Cerebellar nuclear complex (tissue), 1 donor: Measurements from ENCODE around the gene SGTA.
A peak's percentile ranks its signal among the peaks of the same experiment; 100 is the strongest.
"Not testable (repeated sequence)": the region's sequence is repeated elsewhere in the genome, so short reads cannot be mapped to it uniquely, and the experiment has no call there.

Experiments
- DNase-seq, 2 experiments: peaks; one replicate each; lab custom pipeline; 2025; lab: John Stamatoyannopoulos, UW

SGTA gene

DNA sequence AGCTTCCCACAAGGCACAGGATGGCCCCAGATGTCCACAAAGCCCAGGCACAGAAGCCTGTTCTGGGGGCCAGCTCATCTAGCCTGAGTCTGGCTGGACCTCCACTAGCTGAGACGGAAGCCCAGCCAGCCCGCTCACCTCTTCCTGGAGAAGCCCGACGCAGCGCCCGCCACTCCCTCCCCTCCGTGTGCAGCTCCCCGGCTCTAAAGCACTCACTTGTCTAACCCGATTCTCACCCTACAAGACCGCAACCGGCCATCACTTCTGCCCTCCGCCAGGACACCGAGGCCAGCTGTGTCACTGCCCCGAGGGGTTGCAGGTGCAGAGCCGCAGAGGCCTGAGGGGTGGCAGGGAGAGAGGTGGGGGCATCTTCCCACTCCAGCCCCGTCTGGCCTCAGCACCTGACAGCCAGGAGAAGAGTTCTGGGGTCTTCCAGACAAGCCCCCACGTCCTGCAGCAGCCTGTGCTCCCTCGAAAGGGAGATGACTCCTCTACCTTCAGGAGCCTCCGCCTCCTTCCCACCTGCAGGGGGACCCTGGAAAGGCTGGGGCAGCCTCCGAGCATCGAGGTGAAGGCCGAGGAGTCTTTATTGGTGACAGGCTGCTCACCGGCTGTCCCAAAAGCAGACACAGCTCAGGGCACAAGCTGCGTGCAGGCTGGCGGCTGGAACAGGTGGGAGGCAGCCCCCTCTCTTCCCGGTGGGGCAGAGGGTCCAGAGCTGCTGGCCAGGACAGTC is 56.0 kb downstream of the SGTA start:
- DNase-seq, result no peak

DNA sequence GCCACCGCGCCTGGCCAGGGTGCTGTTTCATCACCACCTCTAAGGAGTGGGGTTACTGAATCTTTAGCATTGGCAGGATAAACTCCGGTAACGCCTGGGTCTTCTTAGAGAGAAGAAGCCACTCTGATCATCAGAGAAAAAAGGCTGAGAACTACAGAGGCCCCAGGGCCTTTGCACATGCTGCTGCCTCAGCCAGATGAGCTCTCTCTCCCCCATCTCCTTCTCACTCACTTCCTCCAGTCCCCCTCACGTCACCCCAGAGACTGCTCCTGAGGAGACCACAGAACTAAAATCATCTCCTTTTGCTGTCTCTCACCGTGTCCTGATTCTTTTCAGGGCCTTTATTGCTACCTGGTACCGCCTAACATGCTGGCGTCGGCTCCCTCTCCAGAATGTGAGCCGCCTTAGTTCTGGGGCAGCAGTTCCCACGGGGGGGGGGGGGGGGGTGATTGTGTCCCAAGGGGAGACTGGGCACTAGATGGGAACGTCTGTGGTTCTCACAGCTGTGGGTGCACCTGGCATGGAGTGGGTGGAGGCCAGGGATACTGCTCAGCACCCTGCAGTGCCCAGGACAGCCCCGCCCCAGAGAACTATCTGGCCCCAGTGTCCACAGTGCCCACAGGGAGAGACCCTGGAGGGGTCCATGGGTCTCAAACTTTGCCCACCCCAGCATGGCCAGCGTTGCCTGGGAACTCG is 56.8 kb downstream of the SGTA start:
- no peak for DNase-seq

DNA sequence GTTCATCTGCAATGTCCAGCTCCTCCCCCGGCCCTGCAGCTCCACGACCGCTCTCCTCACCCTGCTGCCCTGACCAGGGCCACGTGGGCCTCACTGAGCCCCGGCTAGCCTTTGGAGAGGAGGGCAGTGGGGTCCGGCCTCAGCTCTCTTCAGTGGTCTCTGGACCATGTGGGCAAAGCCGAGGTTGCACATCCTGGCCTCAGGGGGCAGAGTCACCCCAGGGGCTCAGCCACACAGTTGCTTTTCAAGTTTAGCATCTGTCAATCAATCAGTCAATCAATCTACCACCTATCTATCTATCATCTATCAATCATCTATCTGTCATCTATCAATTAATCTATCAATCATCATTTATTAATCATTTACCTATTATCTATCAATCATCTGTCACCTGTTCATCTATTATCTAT is 58.9 kb downstream of the SGTA start:
- no peak for DNase-seq

DNA sequence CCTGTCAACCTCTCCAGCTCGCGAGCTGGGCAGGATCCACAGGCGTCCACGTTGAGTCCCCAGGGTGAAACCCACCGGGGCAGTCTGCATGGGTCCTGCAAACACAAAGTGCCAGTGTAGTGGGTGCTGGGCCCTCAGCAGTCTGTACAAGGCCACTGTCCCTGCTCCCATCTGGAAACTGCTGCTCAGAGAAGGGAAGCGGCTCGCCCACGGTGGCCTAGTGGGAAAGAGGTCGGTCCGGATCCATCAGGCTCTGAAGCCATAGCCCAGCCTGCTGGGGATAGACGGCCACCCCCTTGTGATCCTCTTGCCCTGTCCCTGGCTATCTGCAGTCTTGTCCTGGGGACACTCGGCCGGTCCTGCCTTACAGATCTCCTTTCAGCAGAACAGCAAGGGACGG is 59.3 kb downstream of the SGTA start:
- DNase-seq, result no peak

DNA sequence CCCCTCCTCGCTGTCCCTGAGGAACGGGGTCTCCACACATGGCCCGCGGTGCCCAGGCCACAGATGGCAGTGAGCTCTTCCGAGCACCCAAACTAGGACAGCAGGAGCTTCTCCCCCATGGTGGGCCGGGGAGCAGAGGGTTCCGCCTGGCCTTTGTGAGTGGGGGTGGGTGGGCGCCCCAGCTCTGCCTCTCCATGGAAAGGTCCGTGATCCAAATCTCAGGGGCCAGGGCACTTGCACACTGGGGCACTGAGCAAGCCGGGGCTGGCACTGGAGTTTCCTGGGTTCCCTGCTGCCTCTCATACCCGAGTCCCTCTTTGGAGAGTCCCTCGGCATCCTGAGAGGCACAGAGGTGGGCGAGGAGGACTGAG is 59.7 kb downstream of the SGTA start:
- no peak for DNase-seq

DNA sequence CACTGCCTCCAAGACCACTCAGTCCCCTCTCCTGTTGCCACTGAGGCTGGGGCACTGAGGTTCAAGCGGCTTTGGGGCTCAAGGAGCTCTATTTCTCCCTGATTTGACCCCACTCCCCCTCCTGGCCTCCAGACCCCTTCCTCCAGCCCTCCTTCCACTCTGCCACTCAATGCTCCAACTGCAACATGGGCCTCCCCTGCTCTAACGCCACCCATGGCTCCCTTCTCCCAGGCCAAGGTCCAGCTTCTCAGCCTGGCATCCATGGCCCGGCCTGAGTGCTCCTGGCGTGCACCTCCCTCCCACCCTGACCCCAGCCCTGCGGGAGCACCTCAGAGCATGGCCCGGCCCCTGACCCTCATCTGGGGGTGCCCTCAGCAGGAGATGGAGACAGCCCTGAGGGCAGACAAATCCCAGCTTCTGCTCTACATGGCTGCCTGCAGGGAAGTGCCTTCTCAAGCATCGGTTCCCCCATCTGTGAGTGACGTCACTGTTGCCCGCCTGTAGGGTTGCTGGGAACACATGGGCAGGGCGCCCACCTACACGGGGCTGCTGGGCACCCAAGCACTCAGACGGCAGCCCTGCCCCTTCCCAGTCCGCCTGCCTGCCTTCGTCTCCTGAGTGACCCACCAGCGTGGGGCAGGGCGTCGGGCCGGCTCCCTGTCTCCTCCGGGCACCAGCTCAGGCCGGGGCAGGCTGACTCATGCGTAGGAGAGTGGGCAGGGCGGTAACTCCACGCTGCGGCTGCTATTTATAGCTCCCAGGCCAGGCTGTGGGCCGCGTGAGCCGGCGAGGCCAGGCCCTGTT is 60.3 kb downstream of the SGTA start:
- peak in 1 of 2 experiments; percentile 55 for DNase-seq

DNA sequence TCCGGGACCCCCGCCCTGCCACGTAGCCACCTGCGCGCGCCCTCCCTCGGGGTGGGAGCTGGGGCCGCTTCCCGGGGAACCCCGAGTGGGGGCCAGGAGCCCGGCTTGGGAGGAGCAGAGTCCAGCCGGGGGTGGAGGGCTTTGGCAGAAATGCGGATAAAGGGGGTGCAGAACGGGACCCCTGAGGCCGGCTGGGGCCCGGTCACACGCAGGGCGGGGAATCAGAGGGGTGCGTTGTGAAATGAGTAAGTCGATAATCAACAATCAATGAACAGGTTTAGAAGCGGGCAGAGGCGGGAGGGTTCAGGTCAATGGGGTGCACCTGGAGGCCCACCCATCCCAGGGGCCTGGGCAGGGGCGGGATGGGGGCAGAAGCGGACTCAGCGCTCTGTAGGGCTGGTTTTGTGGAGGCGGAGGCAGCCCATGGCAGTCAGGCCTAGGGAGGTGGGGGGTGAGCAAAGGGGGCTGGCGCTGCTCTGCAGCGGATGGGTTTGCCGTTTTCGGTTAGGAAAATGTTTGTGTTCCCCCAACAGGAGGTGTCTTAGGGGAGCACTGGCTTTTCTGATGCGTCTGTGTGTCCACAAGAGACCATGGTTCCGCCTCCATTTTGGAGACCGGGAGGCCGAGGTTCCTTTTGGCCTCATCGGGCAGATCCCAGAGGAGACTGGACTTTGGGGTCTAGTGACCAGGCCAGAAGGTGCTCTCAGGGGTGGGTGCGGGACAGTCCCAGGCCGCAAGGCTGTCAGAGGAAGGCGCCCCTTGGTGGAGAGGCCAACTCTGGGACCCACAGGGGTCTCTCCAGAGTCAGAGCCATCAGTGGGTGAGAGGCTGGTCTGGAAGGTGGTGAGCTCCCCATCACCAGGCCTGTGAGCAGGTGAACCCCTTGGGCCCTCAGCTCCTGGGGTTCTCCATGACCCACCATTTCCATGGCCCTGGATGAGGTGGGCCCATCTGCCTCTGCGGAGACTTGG is 61.2 kb downstream of the SGTA start:
- DNase-seq, result no peak

DNA sequence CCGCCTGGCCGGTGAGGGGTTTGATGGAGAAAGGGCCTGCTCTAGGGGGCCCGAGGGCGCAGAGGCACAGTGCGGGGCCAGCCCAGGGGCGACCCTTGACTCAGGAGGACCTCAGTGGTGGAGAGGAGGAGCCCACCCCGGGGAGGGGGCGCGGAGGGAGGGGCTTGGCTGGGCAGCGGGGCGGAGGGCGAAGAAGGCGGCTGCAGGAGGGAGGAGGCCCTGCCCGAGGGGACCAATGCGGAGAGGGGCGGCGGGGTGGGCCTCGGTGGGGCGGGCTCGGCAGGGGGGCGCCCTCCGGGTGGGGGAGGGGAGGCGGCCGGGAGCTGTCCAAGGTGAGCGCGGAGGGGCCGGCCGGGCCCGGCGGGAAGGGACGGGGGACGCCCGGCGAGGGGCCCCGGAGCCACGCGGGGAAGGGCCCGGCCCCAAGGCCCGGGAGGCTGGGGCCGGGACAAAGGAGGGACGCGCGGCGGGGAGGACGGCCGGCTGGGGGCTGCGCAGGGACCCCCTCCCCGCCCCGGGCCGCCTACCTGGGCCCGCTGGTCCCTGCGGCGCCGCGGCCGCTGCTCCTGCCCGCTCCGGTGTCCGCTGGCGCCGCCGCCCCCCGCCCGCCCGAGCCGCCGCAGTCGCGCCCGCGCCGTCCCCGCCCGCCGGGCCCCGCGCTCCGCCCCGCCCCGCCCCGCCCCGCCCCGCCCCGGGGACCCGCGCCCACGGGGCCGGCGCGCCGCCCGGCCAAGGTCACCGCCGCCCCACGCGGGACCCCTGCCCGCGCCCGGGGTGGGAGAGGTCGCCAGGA is 62.1 kb downstream of the SGTA start, which contains the start of gene DIRAS1:
Gene DIRAS1 (minus strand): TSS at position 596 of the 793 bp plus-strand sequence. CDS start 3,566 bp downstream, outside the sequence.
- DNase-seq, result no peak

DNA sequence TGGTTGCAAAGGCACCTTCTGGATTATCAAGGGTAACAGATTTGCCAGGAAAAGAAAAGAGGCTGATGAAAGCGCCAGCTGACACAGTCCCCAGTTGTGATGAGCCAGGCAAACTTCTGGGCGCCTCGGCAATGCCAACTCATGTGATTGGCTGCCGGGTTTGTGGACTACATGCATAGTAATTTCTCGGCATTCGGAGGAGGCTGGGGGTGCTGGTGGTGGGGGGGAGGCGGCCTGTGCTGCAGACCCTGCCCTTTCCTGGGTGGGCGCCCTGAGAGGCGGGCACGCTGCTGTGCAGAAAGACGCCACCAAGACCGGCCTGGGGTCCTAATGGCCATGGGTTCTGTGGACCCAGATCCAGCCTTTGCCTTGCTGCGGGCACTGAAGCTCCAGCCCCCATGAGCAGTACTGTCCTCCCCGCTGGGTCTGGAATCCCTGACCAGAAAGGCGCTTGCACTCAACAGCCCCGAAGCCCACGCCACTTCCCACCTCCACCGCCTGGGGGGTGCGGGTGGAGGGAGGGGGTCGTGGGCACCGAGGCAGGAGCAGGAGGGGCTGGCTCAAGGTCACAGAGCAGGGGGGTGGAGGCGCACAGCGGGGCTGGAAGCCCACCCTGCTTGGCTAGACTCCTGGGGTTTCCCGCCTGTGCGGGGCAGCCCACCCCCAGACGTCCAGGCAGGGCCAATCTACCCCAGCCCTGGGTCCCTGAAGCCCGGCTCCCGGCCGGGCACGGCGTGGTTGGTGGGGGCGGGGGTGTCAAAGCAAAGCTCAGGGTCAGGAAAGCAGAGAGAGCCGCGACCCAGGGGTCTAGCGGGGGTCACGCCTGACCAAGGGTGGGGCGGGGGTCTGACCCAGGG is 62.9 kb downstream of the SGTA start:
- no peak for DNase-seq

DNA sequence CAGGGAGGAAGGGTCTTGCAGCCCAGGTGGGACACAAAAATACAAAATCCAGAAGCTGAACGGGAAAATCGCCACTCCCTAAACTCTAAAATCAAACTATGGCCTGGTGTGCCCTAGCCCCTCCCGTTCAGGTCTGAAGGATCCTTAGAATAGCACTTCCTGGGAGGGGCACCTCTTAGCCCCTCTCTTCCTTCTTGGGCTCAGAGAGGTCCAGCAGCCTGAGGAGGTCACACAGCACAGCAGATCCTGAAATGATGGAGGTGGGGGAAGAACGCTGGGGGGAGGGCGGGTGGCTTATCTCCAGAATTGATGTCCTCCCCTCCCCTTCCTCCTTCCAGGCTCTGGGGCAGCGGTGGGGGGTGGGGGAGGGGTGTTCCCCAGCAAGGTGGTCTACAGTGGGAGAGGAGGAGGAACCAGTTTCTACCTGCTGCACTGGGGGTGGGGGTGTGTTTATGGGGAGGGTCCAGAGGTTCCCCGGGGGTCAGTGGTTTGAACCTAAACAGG is 63.8 kb downstream of the SGTA start:
- DNase-seq, result no peak

DNA sequence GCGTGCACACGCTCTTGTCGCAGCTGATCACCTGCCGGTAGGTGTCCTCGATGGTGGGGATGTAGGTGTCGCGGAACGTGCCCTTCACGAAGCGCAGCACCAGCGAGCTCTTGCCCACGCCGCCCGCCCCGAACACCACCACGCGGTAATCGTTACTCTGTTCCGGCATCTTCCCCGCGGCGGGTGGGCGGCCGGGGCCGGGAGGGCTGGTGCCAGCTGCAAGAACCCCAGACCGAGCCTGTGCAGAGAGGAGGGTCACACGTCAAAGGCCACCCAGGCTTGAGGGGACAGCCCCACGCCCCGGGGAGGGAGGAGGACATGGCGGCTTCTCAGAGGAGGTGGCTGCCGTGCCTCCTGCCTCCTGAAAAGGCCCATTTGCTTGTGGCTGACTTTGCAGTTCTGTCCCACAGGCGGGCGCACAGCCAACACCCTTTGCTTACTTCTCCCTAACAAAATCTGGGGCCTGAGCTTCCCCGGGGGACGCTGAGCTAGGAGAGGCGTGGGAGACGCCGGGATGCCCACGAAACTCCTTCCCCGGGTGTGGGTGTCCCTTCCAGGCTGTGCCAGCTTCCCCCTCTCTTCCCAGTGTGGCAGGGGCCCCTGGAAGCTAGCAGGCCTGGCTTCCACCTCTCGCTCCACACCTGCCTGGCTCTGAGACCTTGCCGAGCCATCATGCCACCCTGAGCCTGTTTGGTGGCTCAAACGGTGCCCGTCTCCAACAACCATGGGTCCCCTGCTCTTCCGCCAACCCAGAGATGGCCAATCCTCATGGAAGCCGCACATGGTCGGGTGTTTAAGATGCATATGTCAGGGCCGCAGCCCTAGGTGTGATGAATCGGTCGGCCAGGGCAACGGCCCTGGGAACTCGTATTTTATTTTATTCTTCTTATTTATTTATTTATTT is 65.2 kb downstream of the SGTA start:
- no peak for DNase-seq

DNA sequence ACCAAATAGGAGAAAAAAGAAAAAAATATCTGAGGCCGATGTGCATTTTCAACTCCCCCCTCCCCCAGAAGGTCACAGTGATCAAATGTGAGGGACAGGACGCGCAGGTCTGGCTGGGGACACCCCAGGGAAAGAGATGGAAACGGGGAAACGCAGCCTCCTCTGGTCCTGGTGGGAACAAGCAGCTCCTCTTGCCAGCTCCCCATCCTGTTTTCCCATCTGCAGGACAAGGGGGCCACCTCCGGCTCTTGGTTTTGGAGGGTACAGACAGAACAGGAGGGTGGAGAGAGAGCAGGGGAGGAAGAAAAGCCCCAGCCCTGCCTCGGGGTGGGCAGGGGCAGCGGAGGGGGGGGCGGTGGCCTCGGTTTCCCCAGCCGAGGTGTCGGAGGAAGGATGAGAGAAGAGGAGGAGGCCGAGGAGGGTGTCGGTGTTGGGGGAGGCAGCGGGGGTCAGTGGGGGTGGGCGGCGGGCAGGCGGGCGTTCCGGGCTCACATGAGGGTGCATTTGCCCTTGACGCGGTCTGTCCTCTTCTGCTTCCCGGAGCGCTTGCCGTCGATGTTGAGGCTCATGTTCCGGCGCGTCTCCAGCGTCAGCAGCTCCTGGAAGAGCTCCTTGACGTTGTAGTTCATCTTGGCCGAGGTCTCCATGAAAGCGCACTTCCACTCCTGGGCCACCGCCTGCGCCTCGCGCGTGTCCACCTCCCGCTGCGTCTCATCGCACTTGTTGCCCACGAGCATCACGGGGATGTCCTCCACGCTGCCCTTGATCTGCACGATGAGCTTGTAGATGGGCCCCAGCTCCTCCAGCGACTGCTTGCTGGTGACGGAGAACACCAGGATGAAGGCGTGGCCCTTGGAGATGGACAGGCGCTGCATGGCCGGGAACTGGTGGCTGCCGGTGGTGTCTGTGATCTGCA is 66.1 kb downstream of the SGTA start:
- DNase-seq, result no peak

DNA sequence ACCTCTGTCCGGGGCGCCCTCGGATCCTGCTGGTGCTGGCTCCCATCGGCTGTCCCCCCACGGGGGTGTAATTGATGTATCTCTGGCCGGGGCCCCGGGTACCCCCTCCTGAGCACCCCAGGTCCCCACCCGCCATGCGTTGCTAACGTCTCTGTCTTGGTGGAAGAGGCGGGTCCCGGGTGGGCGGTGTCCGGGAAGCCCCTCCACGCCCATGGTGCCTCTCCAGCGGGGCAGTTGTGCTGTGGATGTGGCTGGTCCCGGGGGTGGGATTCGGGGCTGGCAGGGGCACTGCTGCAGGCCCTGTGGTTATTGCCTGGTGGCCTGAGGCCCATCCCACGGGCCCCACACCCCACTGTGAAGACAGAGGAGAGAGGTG is 66.8 kb downstream of the SGTA start:
- no peak for DNase-seq

DNA sequence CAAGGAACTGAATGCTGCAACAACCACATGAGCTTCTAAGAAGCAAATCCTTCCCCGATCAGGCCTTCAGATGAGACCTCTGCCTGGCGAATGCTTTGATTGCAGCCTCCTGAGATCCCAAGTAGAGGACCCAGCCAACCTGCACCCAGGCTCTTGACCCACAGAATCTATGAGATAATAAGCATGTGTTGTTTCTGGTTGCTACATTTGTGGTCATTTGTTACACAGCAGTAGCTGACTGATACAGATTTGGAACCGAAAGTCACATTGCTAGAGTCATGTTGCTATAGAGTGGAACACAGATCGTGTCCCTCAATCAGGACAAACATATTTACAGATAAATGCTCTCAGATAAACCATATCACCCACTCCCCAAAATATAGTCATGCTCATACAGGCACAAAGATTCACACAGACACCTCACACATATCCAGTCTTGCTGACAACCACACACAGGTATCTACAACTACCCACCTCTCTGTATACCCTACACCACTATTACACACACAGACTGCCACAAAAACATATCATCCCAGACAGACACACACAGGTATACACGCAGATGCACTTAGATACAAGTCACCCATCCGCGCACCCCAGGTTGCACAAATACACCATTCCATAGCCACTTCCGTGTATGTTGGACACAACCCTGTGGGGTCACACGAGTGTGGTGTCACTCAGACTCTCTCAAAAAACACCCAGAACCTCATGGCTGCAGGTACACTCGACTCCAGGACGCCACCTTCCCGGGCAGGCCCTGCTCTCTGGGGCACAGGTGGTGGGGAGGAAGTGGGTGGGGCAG is 67.4 kb downstream of the SGTA start:
- no peak for DNase-seq

DNA sequence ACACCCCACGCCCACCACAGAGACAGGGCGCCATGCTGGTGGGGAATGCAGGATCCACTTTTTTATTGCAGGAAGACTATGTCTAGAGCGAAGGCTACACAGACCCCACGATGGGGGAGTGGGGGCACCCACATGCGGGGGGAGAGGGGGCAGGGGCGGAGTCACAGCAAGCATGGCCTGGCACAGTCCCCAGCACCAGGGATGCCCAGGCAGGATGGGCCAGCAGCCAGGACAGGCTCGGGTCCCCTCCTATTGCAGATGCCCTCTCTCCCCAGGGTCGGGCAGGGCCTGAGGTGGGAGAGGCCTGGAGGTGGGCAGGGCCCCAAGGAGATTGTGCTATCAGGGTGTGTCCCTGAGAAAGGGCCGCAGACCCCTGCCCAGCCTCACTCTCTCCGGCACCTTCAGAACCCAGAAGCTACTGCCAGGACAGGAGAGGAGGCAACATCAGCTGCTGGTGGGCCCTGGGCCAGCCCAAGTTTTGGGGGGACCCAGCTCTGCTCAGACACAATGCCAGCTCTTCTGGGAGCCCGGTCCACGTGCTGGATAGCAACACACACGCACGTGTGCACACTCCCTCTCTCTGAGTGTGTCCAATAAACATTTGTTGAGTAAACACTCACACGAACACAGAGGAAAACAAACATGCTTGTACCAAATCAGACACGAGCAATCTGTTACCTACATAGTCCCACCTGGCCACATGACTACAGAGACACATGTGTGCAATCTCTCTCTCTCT is 68.4 kb downstream of the SGTA start:
- no peak for DNase-seq

DNA sequence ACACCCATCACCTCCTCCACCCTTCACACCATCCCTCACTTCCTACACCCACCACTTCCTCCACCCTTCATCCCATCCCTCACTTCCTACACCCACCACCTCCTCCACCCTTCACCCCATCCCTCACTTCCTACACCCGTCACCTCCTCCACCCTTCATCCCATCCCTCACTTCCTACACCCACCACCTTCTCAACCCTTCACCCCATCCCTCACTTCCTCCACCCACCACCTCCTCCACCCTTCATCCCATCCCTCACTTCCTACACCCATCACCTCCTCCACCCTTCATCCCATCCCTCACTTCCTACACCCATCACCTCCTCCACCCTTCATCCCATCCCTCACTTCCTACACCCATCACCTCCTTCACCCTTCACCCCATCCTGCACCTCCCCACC is 69.0 kb downstream of the SGTA start:
- not testable (repeated sequence) for DNase-seq
